ENCODE results near the gene DIS3L2. TPM values are rescaled to one million over a fixed set of nuclear protein-coding genes. Genes with fewer than 3 reads are reported as not detected.

DIS3L2 gene
- total RNA-seq, 1 donor from 2014 or later = 42.1 TPM

DNA sequence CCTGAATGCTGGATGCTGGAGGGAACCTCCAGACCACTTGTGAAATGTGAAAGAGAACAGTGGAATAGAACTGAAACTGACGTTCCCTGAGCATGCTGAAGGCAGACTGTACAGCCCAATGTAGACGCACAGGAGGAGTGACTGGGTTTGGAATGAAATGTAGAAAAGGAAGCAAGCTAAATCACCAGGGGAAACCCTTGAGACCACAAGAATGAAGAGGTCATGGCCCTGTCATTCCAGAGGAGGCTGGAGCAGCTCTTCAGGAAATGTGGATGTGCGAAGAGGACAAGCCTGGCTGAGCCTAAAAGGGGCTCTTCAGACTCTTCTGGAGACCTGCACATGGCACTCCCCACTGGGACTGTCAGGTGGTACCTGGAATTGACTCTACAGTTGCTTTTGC, 298.6 kb downstream of the DIS3L2 start:
- TF ChIP-seq, protein P1, sequence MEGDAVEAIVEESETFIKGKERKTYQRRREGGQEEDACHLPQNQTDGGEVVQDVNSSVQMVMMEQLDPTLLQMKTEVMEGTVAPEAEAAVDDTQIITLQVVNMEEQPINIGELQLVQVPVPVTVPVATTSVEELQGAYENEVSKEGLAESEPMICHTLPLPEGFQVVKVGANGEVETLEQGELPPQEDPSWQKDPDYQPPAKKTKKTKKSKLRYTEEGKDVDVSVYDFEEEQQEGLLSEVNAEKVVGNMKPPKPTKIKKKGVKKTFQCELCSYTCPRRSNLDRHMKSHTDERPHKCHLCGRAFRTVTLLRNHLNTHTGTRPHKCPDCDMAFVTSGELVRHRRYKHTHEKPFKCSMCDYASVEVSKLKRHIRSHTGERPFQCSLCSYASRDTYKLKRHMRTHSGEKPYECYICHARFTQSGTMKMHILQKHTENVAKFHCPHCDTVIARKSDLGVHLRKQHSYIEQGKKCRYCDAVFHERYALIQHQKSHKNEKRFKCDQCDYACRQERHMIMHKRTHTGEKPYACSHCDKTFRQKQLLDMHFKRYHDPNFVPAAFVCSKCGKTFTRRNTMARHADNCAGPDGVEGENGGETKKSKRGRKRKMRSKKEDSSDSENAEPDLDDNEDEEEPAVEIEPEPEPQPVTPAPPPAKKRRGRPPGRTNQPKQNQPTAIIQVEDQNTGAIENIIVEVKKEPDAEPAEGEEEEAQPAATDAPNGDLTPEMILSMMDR (IDR thresholded peaks at IDR 0.05; ENCODE audit: partially characterized antibody, unreplicated experiment) = no peak
- Mint-ChIP-seq H3K27me3 (ENCODE audit: unreplicated experiment) (peaks cover 2% of the 10 kb centered on the region), H3K4me1 (ENCODE audit: low read depth, unreplicated experiment) (no peaks in the 10 kb centered on the region), H3K9me3 (ENCODE audit: unreplicated experiment) (peaks cover 8% of the 10 kb centered on the region), H3K27ac (ENCODE audit: unreplicated experiment) (no peak overlapping the region), H3K4me3 (ENCODE audit: unreplicated experiment) (no peak overlapping the region), H3K36me3 (ENCODE audit: unreplicated experiment) (peaks cover 18% of the 10 kb centered on the region)
- DNase-seq = no peak

DNA sequence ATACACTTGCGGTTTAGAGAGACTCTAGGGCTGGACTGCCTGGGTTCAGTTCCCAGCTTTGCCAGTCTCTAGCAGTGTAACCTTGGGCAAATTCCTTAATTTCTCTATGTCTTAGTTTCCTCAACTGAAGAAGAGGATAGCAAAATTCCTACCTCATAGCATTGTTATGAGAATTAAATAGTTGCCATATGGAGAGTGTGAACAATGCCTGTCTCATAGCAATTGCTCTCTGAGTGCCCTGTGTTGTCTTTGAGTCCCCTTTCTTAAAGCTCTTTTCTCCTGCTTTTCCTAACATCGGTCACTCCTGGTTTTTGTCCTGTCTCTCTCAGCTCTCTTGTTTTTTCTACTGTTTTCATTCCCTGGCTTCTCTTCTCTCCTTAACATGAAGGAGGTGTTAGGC, 300.3 kb downstream of the DIS3L2 start:
- peaks cover 2% of the 10 kb centered on the region for H3K27me3 Mint-ChIP-seq (ENCODE audit: unreplicated experiment)
- H3K4me1 Mint-ChIP-seq (ENCODE audit: low read depth, unreplicated experiment) = no peaks in the 10 kb centered on the region
- no peak overlapping the region for H3K27ac Mint-ChIP-seq (ENCODE audit: unreplicated experiment)
- no peak for DNase-seq
- peaks cover 18% of the 10 kb centered on the region for H3K36me3 Mint-ChIP-seq (ENCODE audit: unreplicated experiment)
- TF ChIP-seq, protein P1 (IDR thresholded peaks at IDR 0.05; ENCODE audit: partially characterized antibody, unreplicated experiment) = no peak
- H3K4me3 Mint-ChIP-seq (ENCODE audit: unreplicated experiment) = no peak overlapping the region
- peaks cover 8% of the 10 kb centered on the region for H3K9me3 Mint-ChIP-seq (ENCODE audit: unreplicated experiment)

DNA sequence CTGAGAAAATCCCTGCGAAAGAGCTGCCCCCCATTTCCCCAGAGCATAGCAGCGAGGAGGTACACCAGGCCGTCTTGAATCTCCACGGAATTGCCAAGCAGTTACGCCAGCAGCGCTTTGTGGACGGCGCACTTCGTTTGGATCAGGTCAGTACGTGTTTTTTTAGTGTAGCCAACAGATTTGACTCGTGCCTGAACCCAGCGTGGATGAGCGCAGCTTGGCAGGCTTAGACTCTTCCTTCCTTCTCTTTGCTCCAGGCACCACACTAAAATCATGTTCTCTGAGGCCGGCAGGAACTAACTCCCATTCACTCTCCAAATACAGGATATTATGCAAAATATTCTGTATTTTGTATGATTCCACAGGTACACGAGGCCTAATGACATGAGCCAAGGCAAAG, 301.8 kb downstream of the DIS3L2 start:
- no peak overlapping the region for H3K4me3 Mint-ChIP-seq (ENCODE audit: unreplicated experiment)
- TF ChIP-seq, protein P1 (IDR thresholded peaks at IDR 0.05; ENCODE audit: partially characterized antibody, unreplicated experiment) = no peak
- peaks cover 18% of the 10 kb centered on the region for H3K36me3 Mint-ChIP-seq (ENCODE audit: unreplicated experiment)
- H3K4me1 Mint-ChIP-seq (ENCODE audit: low read depth, unreplicated experiment) = no peaks in the 10 kb centered on the region
- H3K27ac Mint-ChIP-seq (ENCODE audit: unreplicated experiment) = no peak overlapping the region
- no peak for DNase-seq
- H3K9me3 Mint-ChIP-seq (ENCODE audit: unreplicated experiment) = peaks cover 8% of the 10 kb centered on the region
- H3K27me3 Mint-ChIP-seq (ENCODE audit: unreplicated experiment) = peaks cover 3% of the 10 kb centered on the region

DNA sequence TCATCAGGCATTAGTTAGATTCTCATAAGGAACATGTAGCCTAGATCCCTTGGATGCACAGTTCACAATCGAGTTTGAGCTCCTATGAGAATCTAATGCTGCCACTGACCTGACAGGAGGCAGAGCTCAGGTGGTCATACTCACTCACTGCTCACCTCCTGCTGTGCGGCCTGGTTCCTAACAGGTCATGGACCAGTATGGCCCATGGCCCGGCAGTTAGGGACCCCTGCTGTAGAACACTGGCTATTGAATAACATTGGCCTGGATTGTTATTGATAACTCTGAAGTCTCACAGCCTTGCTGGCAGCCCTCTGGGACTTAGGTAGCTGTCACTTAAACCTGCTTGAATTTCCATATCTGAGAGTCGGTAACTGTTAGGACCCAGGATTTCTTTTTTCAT, 302.6 kb downstream of the DIS3L2 start:
- Mint-ChIP-seq H3K4me1 (ENCODE audit: low read depth, unreplicated experiment) (no peaks in the 10 kb centered on the region), H3K4me3 (ENCODE audit: unreplicated experiment) (no peak overlapping the region), H3K36me3 (ENCODE audit: unreplicated experiment) (peaks cover 18% of the 10 kb centered on the region), H3K27ac (ENCODE audit: unreplicated experiment) (no peak overlapping the region), H3K9me3 (ENCODE audit: unreplicated experiment) (peaks cover 8% of the 10 kb centered on the region), H3K27me3 (ENCODE audit: unreplicated experiment) (peaks cover 4% of the 10 kb centered on the region)
- TF ChIP-seq, protein P1 (IDR thresholded peaks at IDR 0.05; ENCODE audit: partially characterized antibody, unreplicated experiment) = no peak
- DNase-seq = no peak

DNA sequence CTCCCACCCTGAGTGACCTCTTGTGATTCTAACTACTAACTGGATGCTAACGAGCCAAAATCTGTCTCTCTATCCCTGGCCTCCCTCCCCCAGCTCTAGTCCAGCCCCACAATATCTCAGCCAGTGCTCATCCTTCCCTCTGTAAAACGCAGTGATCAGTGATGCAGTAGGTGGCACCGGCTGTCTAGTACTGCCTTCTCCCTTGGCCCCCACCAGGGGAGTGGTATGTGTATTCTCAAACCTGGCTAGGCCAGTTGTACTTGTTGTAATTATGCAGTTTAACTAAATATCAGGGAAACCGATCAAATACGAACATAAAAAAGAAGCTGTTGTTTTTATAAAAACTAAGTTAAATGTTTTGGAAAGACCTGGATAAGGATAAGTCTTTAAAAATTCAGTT, 303.8 kb downstream of the DIS3L2 start:
- no peak for DNase-seq
- H3K4me1 Mint-ChIP-seq (ENCODE audit: low read depth, unreplicated experiment) = no peaks in the 10 kb centered on the region

More for the DNA sequence above, 303.8 kb downstream of the DIS3L2 start:
- no peak overlapping the region for H3K4me3 Mint-ChIP-seq (ENCODE audit: unreplicated experiment)
- H3K27me3 Mint-ChIP-seq (ENCODE audit: unreplicated experiment) = peaks cover 2% of the 10 kb centered on the region
- TF ChIP-seq, protein P1 (IDR thresholded peaks at IDR 0.05; ENCODE audit: partially characterized antibody, unreplicated experiment) = no peak
- H3K9me3 Mint-ChIP-seq (ENCODE audit: unreplicated experiment) = peaks cover 4% of the 10 kb centered on the region
- H3K27ac Mint-ChIP-seq (ENCODE audit: unreplicated experiment) = no peak overlapping the region
- peaks cover 14% of the 10 kb centered on the region for H3K36me3 Mint-ChIP-seq (ENCODE audit: unreplicated experiment)
